HL-60/S4 treated with retinoic acid at 250 ng/mL for 4 days and 3 days (cell line): ENCODE data around the gene UBLCP1.
"Not testable (repeated sequence)": the region's sequence is repeated elsewhere in the genome, so short reads cannot be mapped to it uniquely, and the experiment has no call there.

Source experiments
- in situ Hi-C: fragments of 300-500 bp; cut with MboI; formaldehyde crosslinking; loops from 2 replicates; pipeline ENCODE4 v1.7.0; 2022; ENCODE audit warnings: low sequenced_read_pairs

Gene UBLCP1

GRCh38 chr5:159249158-159249557, 13.9 kb upstream of the UBLCP1 start:
- in situ Hi-C loops, result no loop called here

DNA sequence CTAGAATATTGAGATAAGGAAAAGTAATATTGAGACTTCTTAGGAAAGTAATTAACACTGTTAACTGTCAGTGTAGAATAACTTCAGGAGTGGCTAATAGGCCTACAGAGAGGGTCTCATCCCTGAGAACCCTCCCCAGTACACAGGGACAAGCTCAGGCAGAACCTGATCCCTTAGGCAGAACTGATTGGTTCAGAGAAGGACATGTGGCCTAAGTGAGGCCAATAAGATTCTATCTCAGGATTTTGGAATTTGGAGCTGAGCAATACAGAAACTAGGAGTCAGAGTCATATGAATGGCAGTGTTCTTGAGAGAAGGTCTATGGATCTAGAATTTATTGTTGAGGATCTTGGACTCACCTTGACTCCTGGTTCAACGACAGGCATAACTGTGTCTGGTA, 10.9 kb upstream of the UBLCP1 start:
- in situ Hi-C loops, result no loop called here

DNA sequence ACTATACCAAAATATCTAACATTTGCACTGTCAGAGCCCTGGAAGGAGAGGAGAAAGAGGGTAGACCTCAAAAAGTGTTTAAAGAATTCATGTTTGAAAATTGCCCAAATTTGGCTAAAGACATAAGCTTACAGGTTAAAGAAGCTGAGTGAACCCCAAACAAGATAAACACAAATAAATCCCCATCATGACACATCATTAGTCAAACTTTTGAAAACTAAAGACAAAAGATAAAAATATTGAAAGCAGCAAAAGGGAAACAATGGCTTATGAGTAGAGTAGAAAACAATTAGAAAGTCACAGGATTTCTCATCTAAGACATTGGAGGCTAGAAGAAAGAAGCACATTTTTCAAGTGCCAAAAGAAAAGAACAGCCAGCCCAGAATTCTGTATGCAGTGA, 6.1 kb upstream of the UBLCP1 start:
- in situ Hi-C loops, result no loop called here

GRCh38 chr5:159257629-159258283, 5.3 kb upstream of the UBLCP1 start:
- in situ Hi-C loops, result no loop called here

GRCh38 chr5:159258361-159258760, 4.7 kb upstream of the UBLCP1 start:
- in situ Hi-C loops, result no loop called here

GRCh38 chr5:159260212-159260611, 2.9 kb upstream of the UBLCP1 start:
- in situ Hi-C loops, result not testable (repeated sequence)

DNA sequence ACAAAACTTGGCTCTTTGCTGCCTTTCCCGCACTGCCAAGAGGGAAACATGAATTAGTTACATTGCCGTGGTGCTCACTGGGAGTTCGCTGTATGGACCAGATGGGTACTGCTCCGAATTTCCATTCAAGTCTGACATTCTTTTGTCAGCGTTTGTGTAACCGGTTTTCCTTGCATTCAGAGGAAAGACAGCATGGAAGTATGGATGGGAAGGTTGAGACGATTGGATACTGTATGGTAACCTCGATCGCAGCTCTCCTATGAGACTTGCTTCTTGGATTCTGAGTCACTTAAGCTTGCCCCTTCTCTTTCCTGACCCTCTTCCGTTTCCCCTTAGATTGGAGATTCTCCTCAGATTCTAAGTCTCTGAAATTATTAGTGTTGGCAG, 625 bp upstream of the UBLCP1 start:
- in situ Hi-C loops, result no loop called here

DNA sequence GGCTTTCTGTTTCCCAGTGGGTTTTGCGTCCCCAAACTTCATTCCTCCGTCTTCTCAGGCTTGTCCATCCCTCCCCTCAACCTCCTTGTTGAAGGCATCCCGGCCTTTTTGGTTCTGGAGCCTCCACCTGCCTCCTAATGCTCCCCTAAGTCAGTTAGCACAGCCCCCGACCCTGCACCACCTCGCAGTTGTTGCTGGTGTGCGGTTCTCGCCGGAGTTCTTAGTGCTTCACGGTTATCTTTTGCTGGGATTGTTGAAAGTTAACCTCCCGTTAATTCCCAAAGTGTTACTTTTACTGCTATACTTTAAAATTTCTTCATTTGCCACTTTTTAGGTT, 447 bp downstream of the UBLCP1 start:
- in situ Hi-C loops, result no loop called here

DNA sequence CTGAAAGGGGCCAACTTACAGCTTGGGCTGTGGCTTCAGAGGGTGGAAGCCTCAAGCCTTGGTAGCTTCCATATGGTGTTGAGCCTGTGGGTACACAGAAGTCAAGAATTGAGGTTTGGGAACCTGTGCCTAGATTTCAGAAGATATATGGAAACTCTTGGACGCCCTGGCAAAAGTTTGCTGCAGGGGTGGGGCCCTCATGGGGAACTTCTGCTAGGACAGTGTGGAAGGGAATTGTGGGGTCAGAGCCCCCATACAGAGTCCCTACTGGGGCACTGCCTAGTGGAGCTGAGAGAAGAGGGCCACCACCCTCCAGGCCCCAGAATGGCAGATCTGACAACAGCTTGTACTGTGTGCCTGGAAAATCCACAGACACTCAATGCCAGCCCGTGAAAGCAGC, 3.7 kb downstream of the UBLCP1 start:
- in situ Hi-C loops, result not testable (repeated sequence)

GRCh38 chr5:159269723-159270122, 6.6 kb downstream of the UBLCP1 start:
- in situ Hi-C loops, result no loop called here

- in situ Hi-C loops, result no loop called here
Observed at GRCh38 chr5:159273923-159274322, 10.8 kb downstream of the UBLCP1 start.

- in situ Hi-C loops, result no loop called here
Observed at GRCh38 chr5:159274676-159275075, 11.6 kb downstream of the UBLCP1 start.

GRCh38 chr5:159286420-159287035, 23.4 kb downstream of the UBLCP1 start:
- in situ Hi-C loops, result no loop called here

GRCh38 chr5:159290741-159291140, 27.7 kb downstream of the UBLCP1 start:
- in situ Hi-C loops, result no loop called here

- in situ Hi-C loops, result no loop called here
Observed at GRCh38 chr5:159294921-159295320, 31.8 kb downstream of the UBLCP1 start.

DNA sequence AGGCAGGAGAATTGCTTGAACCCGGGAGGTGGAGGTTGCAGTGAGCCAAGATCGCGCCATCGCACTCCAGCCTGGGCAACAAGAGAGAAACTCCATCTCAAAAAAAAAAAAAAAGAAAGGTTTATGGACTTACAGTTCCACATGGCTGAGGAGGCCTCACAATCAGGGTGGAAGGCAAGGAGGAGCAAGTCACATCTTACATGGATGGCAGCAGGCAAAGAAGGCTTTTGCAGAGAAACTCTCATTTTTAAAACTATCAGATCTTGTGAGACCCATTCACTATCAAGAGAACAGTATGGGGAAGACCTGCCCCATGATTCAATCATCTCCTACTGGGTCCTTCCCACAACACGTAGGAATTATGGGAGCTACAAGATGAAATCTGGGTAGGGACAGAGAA, 34.2 kb downstream of the UBLCP1 start:
- in situ Hi-C loops, result not testable (repeated sequence)

GRCh38 chr5:159301466-159301865, 38.4 kb downstream of the UBLCP1 start:
- in situ Hi-C loops, result no loop called here

GRCh38 chr5:159301929-159302860, 39.1 kb downstream of the UBLCP1 start:
- in situ Hi-C loops, result not testable (repeated sequence)

GRCh38 chr5:159303286-159303685, 40.2 kb downstream of the UBLCP1 start:
- in situ Hi-C loops, result no loop called here

DNA sequence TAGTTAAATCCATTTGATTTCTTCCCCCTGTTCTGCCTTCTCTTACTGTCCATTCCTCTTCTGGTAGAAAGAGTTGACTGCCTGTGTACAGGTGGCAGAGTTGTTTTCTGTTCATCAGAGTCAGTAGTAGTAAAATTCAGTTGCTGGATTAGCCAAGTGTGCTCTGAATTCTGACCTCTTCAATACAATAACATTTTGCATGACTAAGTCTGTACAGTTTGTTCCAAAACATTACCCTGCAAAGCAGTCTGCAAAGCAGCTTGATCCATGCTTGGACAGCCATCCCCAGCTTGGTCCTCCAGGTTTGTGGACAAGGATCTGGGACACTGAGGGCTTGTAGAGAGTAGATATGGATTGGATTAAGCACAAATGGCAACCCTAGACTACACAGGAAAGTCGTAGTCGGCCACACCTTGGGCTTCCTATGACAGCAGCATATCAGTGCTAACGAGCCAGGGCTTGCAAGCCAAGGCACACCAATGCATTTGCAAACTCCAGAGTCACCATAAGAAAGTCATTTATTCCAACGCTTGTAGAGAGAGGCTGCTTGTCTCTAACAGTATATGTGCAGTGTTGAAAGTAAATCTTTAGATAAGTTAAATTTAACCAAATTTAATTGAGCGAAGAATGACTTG, 42.0 kb downstream of the UBLCP1 start:
- in situ Hi-C loops, result no loop called here

- in situ Hi-C loops, result no loop called here
Observed at GRCh38 chr5:159309689-159310433, 46.8 kb downstream of the UBLCP1 start.
